Esophagus squamous epithelium (tissue), 4 donors: ENCODE results near the gene DAZAP2.

Source experiments
- POLR2A ChIP-seq, 4 donors: fragments of 450-650 bp; IDR thresholded peaks; one replicate each; pipeline ENCODE4 v1.6.1; 2017; ENCODE audit warnings: antibody characterized with exemption in 4 of 4, mild to moderate bottlenecking in 4 of 4, moderate library complexity in 3 of 4
- TF ChIP-seq, protein P1 (sequence below), 6 experiments: fragments of 450-650 bp in 4 of 6; fragments of 200-600 bp in 2 of 6; sonication (generic) in 2 of 6; IDR thresholded peaks; one replicate each; pipeline ENCODE4 v1.5.1; 2016 to 2019; ENCODE audit warnings: antibody characterized with exemption in 6 of 6, mild to moderate bottlenecking in 4 of 6, moderate library complexity in 4 of 6

DNA sequence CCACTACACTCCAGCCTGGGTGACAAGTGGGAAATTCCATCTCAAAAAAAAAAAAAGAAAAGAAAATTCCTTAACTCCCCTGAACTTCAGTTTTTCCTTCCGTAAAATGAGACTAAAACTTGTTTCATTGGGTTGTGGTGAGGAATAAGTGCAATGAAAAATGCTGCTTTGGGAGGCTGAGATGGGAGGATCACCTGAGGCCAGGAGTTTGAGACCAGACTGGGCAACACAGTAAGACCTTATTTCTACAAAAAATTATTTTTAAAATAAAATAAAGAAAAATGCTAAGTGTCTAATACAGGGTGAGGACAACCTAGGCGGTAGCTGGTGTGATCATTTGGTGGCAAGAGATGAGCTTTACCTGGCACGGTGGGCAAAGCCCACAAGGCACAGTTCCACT is 24.7 kb downstream of the DAZAP2 start:
- no peak for TF ChIP-seq POLR2A (IDR thresholded peaks at IDR 0.05)
- TF ChIP-seq, protein P1, sequence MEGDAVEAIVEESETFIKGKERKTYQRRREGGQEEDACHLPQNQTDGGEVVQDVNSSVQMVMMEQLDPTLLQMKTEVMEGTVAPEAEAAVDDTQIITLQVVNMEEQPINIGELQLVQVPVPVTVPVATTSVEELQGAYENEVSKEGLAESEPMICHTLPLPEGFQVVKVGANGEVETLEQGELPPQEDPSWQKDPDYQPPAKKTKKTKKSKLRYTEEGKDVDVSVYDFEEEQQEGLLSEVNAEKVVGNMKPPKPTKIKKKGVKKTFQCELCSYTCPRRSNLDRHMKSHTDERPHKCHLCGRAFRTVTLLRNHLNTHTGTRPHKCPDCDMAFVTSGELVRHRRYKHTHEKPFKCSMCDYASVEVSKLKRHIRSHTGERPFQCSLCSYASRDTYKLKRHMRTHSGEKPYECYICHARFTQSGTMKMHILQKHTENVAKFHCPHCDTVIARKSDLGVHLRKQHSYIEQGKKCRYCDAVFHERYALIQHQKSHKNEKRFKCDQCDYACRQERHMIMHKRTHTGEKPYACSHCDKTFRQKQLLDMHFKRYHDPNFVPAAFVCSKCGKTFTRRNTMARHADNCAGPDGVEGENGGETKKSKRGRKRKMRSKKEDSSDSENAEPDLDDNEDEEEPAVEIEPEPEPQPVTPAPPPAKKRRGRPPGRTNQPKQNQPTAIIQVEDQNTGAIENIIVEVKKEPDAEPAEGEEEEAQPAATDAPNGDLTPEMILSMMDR (IDR thresholded peaks at IDR 0.05): no peak
